GM12874 (cell line): Measurements from ENCODE around the gene SLCO4A1.

Source experiments
- TF ChIP-seq, protein P1 (sequence below): IDR thresholded peaks from 2 replicates; pipeline ENCODE4 v1.5.1; 2011; ENCODE audit warnings: low read depth, mild to moderate bottlenecking, control low read depth, low read length, moderate library complexity; ENCODE audit not compliant: insufficient read depth

SLCO4A1 gene

DNA sequence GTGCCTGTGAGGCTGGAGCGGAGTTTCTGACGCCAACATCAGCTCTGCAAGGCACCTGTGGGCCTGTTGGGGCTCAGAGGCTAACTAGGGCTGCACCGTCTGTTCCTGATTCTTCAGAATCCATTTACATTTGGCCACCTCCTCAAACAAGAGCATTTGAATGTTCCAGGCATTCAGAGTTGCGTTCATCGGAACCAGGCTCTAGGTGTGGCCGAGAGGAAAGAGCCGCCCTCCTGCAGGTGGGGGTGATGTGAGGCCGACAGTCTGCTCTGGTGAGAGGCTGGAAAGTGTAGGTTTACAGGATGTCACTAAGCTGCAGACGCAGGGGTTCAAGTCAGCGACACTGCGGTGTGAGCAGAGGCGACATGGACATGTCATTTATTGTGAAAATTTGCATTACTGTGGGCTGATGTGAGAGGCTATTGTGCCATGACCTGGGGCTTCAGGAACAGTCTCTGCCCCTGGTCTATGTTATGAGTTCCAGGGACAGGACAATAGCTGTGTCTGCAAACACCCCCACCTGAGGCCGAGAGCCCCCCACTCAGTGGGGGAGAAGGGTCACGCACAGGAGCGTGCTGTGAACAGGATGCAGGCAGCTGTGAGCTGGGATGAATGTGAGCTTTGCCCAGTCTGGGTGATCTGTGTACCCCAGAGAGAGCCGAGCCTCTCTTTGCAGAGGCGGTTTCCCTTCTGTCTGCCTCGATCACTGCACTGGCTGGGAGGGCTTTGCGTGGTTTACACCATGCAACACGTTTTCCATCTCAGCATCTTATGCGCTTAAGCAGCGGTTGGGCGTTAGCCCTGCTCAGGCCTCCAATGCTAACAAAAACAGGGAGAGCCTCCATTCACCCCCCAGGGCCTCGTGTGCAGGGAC is 21.1 kb downstream of the SLCO4A1 start:
- TF ChIP-seq, protein P1, sequence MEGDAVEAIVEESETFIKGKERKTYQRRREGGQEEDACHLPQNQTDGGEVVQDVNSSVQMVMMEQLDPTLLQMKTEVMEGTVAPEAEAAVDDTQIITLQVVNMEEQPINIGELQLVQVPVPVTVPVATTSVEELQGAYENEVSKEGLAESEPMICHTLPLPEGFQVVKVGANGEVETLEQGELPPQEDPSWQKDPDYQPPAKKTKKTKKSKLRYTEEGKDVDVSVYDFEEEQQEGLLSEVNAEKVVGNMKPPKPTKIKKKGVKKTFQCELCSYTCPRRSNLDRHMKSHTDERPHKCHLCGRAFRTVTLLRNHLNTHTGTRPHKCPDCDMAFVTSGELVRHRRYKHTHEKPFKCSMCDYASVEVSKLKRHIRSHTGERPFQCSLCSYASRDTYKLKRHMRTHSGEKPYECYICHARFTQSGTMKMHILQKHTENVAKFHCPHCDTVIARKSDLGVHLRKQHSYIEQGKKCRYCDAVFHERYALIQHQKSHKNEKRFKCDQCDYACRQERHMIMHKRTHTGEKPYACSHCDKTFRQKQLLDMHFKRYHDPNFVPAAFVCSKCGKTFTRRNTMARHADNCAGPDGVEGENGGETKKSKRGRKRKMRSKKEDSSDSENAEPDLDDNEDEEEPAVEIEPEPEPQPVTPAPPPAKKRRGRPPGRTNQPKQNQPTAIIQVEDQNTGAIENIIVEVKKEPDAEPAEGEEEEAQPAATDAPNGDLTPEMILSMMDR, result no peak

DNA sequence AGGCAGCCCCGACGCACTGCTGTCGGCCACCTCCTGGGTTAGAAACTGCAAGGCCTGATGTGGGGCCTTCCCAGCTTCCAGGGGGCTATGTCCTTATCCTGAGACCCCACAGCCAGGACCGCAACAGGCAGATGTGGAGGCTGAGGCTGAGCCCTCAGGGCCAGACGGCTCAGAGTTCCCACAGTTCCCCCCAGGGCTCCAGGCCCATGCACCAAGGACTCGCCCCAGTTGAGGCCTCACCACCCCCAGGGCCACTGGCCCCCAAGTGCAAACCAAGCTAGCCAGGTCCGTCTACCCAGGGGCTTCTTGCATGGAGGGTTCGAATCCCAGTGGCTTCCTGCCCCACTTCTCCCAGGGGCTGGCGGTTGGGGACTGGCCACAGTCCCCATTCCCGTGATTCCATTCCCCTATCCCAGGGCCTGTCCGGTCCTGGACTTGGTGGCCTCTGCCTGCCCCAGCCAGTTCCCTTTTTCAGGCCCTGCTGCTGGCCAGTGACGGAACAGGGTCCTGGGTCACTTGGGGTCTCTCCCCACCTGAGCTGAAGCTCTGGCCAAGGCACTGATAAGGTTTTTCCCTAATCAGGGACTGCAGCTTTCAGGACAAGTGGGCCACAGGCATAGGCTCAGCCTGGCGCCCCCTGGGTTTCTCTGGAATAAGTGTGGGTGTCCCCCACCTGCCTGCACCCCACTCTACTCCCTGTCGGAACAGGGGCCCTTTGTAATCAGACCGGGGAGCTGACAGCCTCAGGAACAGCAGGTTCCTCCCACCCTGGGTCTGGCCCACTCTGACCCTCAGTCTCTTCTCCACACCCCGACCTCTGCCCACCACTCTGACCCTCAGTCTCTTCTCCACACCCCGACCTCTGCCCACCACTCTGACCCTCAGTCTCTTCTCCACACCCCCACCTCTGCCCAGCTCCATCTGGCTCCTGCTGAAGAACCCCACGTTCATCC is 22.0 kb downstream of the SLCO4A1 start:
- TF ChIP-seq, protein P1, result no peak

DNA sequence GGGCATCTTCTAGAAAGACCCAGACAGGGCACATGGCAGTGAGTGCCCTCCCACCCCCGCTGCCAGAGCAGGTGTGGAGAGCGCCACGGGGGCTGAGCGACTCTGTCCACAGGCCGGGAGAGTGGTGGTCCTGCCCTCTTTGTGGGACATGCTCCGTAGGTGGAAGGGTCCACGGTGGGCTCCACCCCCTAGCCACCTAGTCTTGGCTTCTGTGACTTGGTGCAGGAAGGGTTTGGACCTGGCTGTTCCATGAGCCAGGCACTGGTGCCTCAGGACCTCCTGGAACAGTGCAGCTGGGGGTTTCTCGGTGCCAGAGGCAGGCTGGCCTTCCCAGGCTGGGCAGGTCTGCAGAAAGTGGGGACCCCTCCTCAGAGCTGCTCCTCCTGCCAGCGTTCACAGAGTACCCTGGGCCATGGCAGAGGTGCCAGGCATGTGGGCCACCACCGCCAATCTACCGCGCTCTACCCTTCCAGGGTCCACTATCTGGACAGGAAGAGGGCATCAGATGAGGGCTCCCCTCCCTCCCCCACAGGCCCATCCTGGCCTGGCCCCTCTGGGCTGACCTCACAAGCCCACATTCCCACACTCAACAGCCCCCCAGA is 23.0 kb downstream of the SLCO4A1 start:
- TF ChIP-seq, protein P1, result no peak

DNA sequence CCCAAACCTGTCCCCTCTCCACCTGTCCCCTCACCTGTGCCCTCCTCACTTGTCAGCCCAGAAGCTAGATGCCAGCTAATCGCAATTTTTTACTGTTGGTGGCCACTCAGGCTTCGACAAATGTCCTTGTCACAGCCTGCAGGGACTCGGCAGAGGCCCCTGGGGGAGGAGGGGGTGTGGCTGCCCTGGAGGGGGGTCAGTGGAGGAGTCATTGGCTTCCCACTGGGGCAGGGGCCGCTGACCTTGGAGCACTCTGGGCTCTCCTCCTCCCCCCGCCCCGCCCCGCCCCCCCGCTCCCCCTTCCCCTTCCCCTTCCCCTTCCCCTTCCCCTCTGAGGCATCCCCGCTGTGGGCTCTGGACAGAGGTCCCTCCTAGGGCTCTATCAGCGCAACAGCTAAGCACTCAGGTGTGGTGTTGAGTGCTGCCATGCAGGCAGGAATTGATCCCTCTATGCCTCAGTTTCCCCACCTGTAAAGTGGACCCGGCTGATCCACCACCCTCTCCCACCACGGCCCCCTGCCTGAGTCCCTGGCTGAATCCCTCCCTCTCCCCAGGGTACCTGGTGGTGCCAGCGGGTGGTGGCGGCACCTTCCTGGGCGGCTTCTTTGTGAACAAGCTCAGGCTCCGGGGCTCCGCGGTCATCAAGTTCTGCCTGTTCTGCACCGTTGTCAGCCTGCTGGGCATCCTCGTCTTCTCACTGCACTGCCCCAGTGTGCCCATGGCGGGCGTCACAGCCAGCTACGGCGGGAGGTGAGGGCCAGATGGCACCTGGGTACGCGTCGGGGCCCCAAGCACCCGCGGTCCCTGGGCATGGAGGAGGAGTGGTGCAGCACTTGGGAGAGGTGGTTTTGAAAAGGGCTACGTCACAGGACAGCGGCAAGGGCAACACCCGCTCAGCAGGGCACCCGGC is 23.8 kb downstream of the SLCO4A1 start:
- TF ChIP-seq, protein P1, result no peak

DNA sequence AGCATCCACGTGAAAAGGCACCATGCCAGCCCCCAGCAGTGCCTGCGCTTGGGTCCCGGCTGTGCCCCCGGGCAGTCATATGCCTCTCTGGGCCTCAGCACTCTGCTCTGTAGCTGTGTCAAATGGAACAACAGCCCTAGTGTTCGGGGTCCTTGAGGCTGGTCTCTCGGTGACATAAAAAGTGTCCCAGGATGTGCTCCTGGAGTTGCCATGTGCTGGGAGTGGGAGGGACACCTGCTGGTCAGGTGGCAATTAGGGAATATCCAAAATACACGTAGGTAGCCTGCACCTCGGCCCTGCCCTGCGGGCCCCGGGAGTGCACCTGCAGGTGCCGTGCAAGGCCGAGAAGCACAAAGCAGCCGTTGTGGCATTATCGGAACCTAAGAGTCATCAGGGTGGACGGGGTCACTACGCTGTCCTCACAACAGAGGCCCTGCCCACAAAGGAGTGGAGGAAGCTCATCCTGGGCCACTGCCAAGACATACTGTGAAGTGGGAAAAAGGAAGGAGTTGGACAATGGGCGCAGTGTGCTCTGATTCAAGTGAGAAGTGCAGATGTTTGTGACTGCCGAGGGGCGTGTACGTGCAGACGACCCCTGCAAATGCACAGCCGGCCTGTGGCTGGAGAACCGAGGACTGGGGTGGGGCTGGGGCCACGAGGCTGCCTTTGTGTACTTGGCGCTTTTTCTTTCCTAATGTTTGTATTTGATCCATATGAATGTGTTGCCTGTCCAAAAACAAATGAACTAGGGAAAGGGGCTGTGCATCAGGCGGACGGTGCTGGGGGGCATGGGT is 24.6 kb downstream of the SLCO4A1 start:
- TF ChIP-seq, protein P1, result no peak
